GM12878 (cell line): Measurements from ENCODE around the gene OLFM2. TPM values are rescaled to one million over a fixed set of nuclear protein-coding genes. Genes with fewer than 3 reads are reported as not detected.

Experiments used
- ATAC-seq: fragments of 200-7000 bp; cut with Tn5 transposase; 3 replicates; pipeline ENCODE4 v1.9.1; 2020; ENCODE audit warnings: mild to moderate bottlenecking, moderate library complexity
- BruUV-seq: library from RNA; stranded (reverse); fragments of 400-500 nt; replicated peaks from 2 replicates; lab custom pipeline; 2021; lab: Mats Ljungman, UMichigan
- CTCF ChIA-PET: fragments of 300-600 bp; sonication (Branson Sonifier 250); formaldehyde crosslinking; extraction: SDS; loops from one replicate; lab custom pipeline; 2021; ENCODE audit warnings: inconsistent platforms; lab: Yijun Ruan, JAX
- POLR2A ChIA-PET: fragments of 350-600 bp; formaldehyde crosslinking; extraction: SDS; loops from one replicate; lab custom pipeline; 2021; ENCODE audit warnings: inconsistent platforms; lab: Charles Lee
- RAD21 ChIA-PET: fragments of 300-600 bp; sonication (Branson Sonifier 250); formaldehyde crosslinking; loops from one replicate; lab custom pipeline; 2023; ENCODE audit warnings: antibody characterized with exemption; ENCODE audit not compliant: unreplicated experiment; lab: Charles Lee
- SMC1A ChIA-PET: fragments of 300-600 bp; sonication (Branson Sonifier 250); formaldehyde crosslinking; loops from one replicate; lab custom pipeline; 2023; ENCODE audit not compliant: unreplicated experiment, uncharacterized antibody; lab: Charles Lee
- DNase-seq: peaks from one replicate; pipeline ENCODE4 v3.0.0-alpha.2; 2011; ENCODE audit warnings: low read depth, low spot score
- FAIRE-seq: peaks from 3 replicates; lab custom pipeline; 2011; peaks lifted over from hg19 to GRCh38; lab: Jason Lieb, UNC
- H2AFZ ChIP-seq: 2 replicates; pipeline ENCODE4 v1.6.0; 2011; ENCODE audit warnings: low read depth, low read length, control low read depth; ENCODE audit not compliant: control insufficient read depth
- H3K27ac ChIP-seq: 2 replicates; pipeline ENCODE4 v1.5.1; 2011; ENCODE audit warnings: control low read depth; ENCODE audit not compliant: control insufficient read depth, insufficient read depth
- H3K27me3 ChIP-seq, 2 experiments: replicated peaks in 1 of 2; 2 replicates each; pipeline versions ENCODE4 v1.6.0 to v1.6.1; 2011; ENCODE audit warnings: low read length in 1 of 2; ENCODE audit not compliant: control insufficient read depth in 2 of 2, insufficient read depth in 2 of 2
- H3K36me3 ChIP-seq, 2 experiments: 2 replicates each; pipeline ENCODE4 v1.5.1; 2011; ENCODE audit warnings: low read length in 1 of 2; ENCODE audit not compliant: control insufficient read depth in 2 of 2, insufficient read depth in 2 of 2
- H3K4me1 ChIP-seq: 2 replicates; pipeline ENCODE4 v1.6.1; 2011; ENCODE audit warnings: mild to moderate bottlenecking, low read length, moderate library complexity, mixed read lengths; ENCODE audit not compliant: control insufficient read depth, insufficient read depth
- H3K4me2 ChIP-seq: 2 replicates; pipeline ENCODE4 v1.6.0; 2011; ENCODE audit warnings: control low read depth; ENCODE audit not compliant: control insufficient read depth, insufficient read depth
- H3K4me3 ChIP-seq: fragments of 200-600 bp; sonication (generic); 2 replicates; pipeline ENCODE4 v1.5.1; 2016
- H3K79me2 ChIP-seq: 2 replicates; pipeline ENCODE4 v1.6.0; 2011; ENCODE audit warnings: low read length; ENCODE audit not compliant: control insufficient read depth, insufficient read depth
- H3K9ac ChIP-seq: 2 replicates; pipeline ENCODE4 v1.8.0; 2011; ENCODE audit warnings: low read length, control low read depth, mixed read lengths; ENCODE audit not compliant: control insufficient read depth, insufficient read depth
- H3K9me3 ChIP-seq: replicated peaks from 3 replicates; pipeline ENCODE4 v1.5.1; 2011; ENCODE audit warnings: mild to moderate bottlenecking, low read length; ENCODE audit not compliant: control insufficient read depth, insufficient read depth
- H4K20me1 ChIP-seq: 2 replicates; pipeline ENCODE4 v1.6.0; 2011; ENCODE audit not compliant: control insufficient read depth, insufficient read depth
- CTCF ChIP-seq, 3 experiments: IDR thresholded peaks in 2 of 3; conservative IDR thresholded peaks in 1 of 3; 2 replicates each; pipeline ENCODE4 v1.5.1; 2011; ENCODE audit warnings: low read depth in 3 of 3, low read length in 3 of 3, mild to moderate bottlenecking in 3 of 3, control low read depth in 2 of 3, moderate library complexity in 2 of 3, inconsistent platforms in 1 of 3, mixed read lengths in 1 of 3; ENCODE audit not compliant: control insufficient read depth in 2 of 3, insufficient read depth in 1 of 3; ENCODE audit errors: extremely low read depth in 1 of 3
- DPF2 ChIP-seq: fragments of 450-650 bp; IDR thresholded peaks from 2 replicates; pipeline ENCODE4 v1.6.1; 2017; ENCODE audit warnings: mild to moderate bottlenecking
- MTA2 ChIP-seq: fragments of 450-650 bp; IDR thresholded peaks from 2 replicates; pipeline ENCODE4 v1.6.1; 2016; ENCODE audit warnings: low read depth, mild to moderate bottlenecking, moderate library complexity
- NFXL1 ChIP-seq: fragments of 450-650 bp; IDR thresholded peaks from 2 replicates; pipeline ENCODE4 v1.6.1; 2017; ENCODE audit warnings: antibody characterized with exemption, mild to moderate bottlenecking, borderline replicate concordance
- RELB ChIP-seq: fragments of 450-650 bp; IDR thresholded peaks from 2 replicates; pipeline ENCODE4 v1.6.1; 2017; ENCODE audit warnings: low read depth, mild to moderate bottlenecking, moderate library complexity
- WGBS: methylation state at CpG from one replicate; pipeline ENCODE4 v1.1.6; 2016; ENCODE audit warnings: low lambda C conversion rate; ENCODE audit not compliant: insufficient replicate concordance, insufficient coverage; ENCODE audit errors: missing lambda C conversion rate; 5-methylcytosine and 5-hydroxymethylcytosine counted together
- in situ Hi-C: fragments of 300-500 bp; cut with MboI; formaldehyde crosslinking; loops from 9 replicates; pipeline ENCODE4 v1.14.3; 2018; ENCODE audit warnings: mixed read lengths
- intact Hi-C: fragments of 100-400 bp; cut with micrococcal nuclease; formaldehyde crosslinking; loops from one replicate; pipeline ENCODE4 v1.14.2; 2022; ENCODE audit not compliant: unreplicated experiment
- polyA plus RNA-seq, 11 experiments: library from polyadenylated mRNA; depleted of rRNA in 4 of 11; unstranded in 6 of 11; stranded (reverse) in 5 of 11; fragments of >200 nt; fragmentation: Nextera tagmentation in 4 of 11; fragmentation: Illumina TruSeq in 1 of 11; extraction: Ambion mirVana in 4 of 11; extraction: Trizol in 1 of 11; gene quantifications; 1 replicate in 1 of 11; 2 replicates in 10 of 11; pipeline versions ENCODE4 v1.2.1 to v1.2.3, GENCODE V29; 2011 to 2016; ENCODE audit warnings: inconsistent platforms in 2 of 11, missing spikeins in 2 of 11, low read depth in 1 of 11
- total RNA-seq, 4 experiments: library from RNA; depleted of rRNA in 3 of 4; stranded (reverse); fragments of >200 nt in 3 of 4; fragmentation: Illumina TruSeq in 1 of 4; extraction: Trizol in 1 of 4; gene quantifications; 2 replicates each; pipeline versions ENCODE4 v1.2.1 to v1.2.3, GENCODE V29; 2013 to 2021

Gene OLFM2
- total and polyA plus RNA-seq, 10 of the 15 experiments (the other 5 are each of a cell fraction or from before 2014, with no cell fraction given), result 0.07 to 3.5 (median 0.27) TPM; not detected in 5

GRCh38 chr19:9953802-9954542 lies 17.7 kb upstream of the OLFM2 start:
- RAD21 ChIA-PET, result interaction anchor here (1.2 kb wide), 1 partner anchor 158 kb away, joined by 4 read pairs; the partner anchor contains the start of gene P2RY11
- no TSS peak for BruUV-seq
- Histone ChIP-seq H3K27me3 (no peaks in the 10 kb centered on the region; a peak in 1 of 4 replicates), H3K9ac (no peak overlapping the region), H3K9me3 (no peaks in the 10 kb centered on the region), H3K4me1 (no peaks in the 10 kb centered on the region), H3K79me2 (no peaks in the 10 kb centered on the region), H4K20me1 (no peaks in the 10 kb centered on the region), H3K4me2 (no peak overlapping the region), H3K4me3 (no peak overlapping the region), H3K27ac (no peak overlapping the region), H2AFZ (no peak overlapping the region), H3K36me3 (no peaks in the 10 kb centered on the region)
- intact Hi-C loops, result no loop called here
- SMC1A ChIA-PET, result interaction anchor here (0.9 to 1.2 kb wide), 4 partner anchors 22 to 73 kb away, joined by 3 to 4 read pairs (median 4); no protein-coding TSS in a partner anchor
- no peak for FAIRE-seq
- in situ Hi-C loops, result no loop called here
- TF ChIP-seq CTCF (IDR thresholded peaks at IDR 0.05 in 2 of 3, conservative IDR thresholded peaks at IDR 0.05 in 1 of 3; ENCODE audit: control insufficient read depth in 2 of 3, extremely low read depth in 1 of 3, insufficient read depth in 1 of 3, low read depth in 3 of 3, low read length in 3 of 3) (0 out of 6 replicates have a peak, but pooled peaks of 1 of the 3 experiments have one; percentile 3), MTA2 (peak; percentile 92), RELB (0 out of 2 replicates have a peak, but pooled peaks have one; percentile 31), DPF2 (0 out of 2 replicates have a peak, but pooled peaks have one; percentile 20), NFXL1 (no peak)
- no peak; the same call in 1 of the 3 replicates for ATAC-seq
- WGBS, result 23% methylated on average over 18 of the region's 18 CpGs
- CTCF ChIA-PET, result interaction anchor here (0.6 to 1.8 kb wide), 4 partner anchors 23 to 158 kb away, joined by 3 to 12 read pairs (median 4); no protein-coding TSS in a partner anchor
- POLR2A ChIA-PET, result interaction anchor here (0.6 kb wide), 1 partner anchor 46 kb away, joined by 3 read pairs; no protein-coding TSS in a partner anchor
- DNase-seq, result no peak
